NT2/D1 (cell line): ENCODE measurements around the gene TMEM151A.

ENCODE experiments used
- SUZ12 ChIP-seq: IDR thresholded peaks from 2 replicates; pipeline ENCODE4 v1.6.1; 2011; ENCODE audit not compliant: insufficient read length, insufficient read depth; ENCODE audit errors: extremely low read depth
- YY1 ChIP-seq: IDR thresholded peaks from 2 replicates; pipeline ENCODE4 v1.6.1; 2011; ENCODE audit not compliant: insufficient read length, insufficient read depth
- ZNF274 ChIP-seq: IDR thresholded peaks from 2 replicates; pipeline ENCODE4 v1.6.1; 2011; ENCODE audit warnings: mild to moderate bottlenecking, low read depth, low read length

DNA sequence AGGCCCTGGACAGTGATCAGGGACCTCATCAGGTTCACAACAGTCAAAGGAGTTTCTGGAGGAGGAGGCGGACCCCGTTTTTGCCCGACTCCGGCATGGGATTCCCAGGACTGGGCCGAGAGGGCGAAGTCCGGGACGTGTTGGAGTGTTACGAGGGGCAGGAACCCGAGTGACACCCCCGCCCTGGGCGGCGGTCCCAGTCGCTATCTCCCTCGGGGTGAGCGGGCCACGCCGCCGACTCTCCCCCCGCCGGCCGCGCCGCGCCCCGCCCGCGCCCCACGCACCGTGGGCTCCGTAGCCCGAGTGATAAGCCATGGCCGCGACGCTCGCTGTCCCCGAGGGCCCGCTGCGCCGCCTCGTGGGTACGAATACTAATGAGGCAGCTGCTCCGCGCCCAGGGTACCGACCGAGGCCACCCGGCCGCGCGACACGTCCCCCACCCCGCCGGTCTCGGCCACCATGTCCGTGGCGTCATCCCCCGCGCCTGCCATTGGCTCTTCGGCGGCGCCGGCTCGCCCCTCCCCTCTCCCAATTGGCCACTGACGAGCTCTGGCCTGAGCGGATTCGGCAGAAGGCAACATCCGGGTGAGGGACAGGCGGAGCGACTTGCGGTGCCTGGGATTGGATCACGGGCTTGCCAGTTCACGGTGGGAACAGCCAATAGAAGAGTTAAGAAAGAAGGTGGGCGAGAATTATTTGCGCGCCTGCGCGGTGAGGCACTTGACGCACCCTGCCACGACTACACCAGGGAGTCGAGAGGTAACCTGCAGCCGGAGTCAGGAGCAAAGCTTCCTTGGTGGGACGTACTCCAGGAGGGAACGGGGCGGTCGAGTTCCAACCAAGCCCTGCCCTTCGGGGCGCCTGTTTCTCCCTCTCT lies 2.8 kb upstream of the TMEM151A start, which contains the start of gene YIF1A:
- TF ChIP-seq YY1 (peak; percentile 39), SUZ12 (no peak), ZNF274 (no peak)
